Mesangial cell (primary cell): ENCODE results near the gene AMER1. TPM values are rescaled to one million over a fixed set of nuclear protein-coding genes. Genes with fewer than 3 reads are reported as not detected.

Experiments used
- total RNA-seq: library from RNA; depleted of rRNA; stranded (reverse); fragments of >200 nt; gene quantifications from 2 replicates; pipeline ENCODE4 v1.2.3, GENCODE V29; 2015

Gene AMER1
- total RNA-seq, result 2.3 and 2.4 TPM in 2 replicates

DNA sequence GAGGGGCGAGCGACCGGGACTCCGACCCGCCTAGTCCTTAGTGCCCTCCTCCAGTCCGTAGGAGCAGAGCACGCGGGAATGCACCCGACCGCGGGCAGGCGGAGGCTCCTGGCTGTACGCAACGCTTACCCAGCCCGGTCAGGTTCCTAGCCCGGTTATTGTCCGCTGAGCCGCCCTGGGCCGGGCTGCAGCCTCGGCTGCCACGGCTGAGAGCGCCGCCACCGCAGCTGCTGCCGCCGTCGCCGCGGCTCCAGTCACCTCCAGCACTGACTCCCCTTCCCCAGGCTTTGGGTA is at the start of gene AMER1:
TSS of gene AMER1 (minus strand) at position 268 of the 294 bp plus-strand sequence. CDS start 12,422 bp downstream, outside the sequence.

DNA sequence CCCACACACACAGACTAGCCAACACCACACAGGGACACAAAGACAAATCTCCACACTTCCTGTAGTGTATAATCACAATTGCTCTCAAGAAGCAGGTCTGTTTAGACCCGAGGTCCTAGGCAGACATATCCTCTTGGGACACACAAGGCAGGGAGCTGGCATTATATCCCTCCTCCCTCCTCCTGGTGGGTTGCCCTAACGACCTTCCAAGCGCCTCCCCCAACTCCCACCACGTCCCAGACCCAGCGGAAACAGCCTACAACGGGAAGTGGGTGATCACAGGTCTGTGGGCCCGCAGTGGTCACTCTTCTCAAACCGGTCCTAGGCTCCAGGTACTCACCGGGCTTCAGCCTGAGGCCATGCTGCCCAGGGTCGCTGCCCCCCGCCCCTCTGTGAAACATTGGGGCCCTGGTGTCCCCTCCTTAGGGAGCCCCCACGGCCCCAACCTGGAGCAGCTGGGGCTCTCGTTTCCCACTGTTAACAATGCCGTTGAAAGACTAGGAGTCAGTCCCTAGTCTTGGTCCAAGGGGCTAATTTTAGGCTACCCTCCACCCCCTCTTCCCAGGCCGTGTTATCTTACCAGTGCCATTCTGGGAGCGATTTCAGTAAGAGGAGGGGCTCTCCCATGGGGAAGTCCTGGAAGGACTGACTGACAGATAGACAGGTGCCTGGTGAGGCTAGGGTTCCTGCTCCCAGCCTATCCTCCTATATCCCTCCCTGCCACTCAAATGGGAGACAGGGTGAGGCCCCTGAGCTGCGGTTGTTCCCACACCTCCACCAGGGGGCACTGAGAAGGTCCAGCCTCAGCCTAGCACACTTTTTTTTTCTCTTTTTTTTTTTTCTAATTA is 24.8 kb upstream of the AMER1 start, which contains the start of gene ASB12:
TSS of gene ASB12 (minus strand) at position 485 of the 848 bp plus-strand sequence. CDS start 4,957 bp downstream, outside the sequence.

Other genes with a start within 250 kb of the AMER1 start
- under 0.01 TPM in 1 of 2 replicates, not detected in the other for gene ASB12, start 24.9 kb upstream of the AMER1 start, total RNA-seq
- 0.13 and 0.81 TPM in 2 replicates for gene MTMR8, start 189.7 kb upstream of the AMER1 start, total RNA-seq